Measurements from ENCODE around the gene TEKT1.
"Not testable (repeated sequence)": the region's sequence is repeated elsewhere in the genome, so short reads cannot be mapped to it uniquely, and the experiment has no call there.

TEKT1 gene

GRCh38 chr17:6780886-6781285 is 50.6 kb downstream of the TEKT1 start:
- no peak for TF ChIP-seq CTBP1 (IDR thresholded peaks at IDR 0.05; ENCODE audit: borderline replicate concordance)
- ChIA-PET CTCF (interaction anchor here (0.6 kb wide), 1 partner anchor 834 kb away, joined by 3 read pairs; no protein-coding TSS in a partner anchor), POLR2A (no interaction called here)
- DNase-seq (ENCODE audit: extremely low spot score): no peak

GRCh38 chr17:6780001-6780400 is 51.5 kb downstream of the TEKT1 start:
- ChIA-PET CTCF (no interaction called here), POLR2A (no interaction called here)
- TF ChIP-seq LEF1 (IDR thresholded peaks at IDR 0.05; ENCODE audit: borderline replicate concordance): no peak
- no peak for DNase-seq (ENCODE audit: extremely low spot score)

GRCh38 chr17:6779411-6779810 is 52.1 kb downstream of the TEKT1 start:
- ChIA-PET CTCF (no interaction called here), POLR2A (no interaction called here)
- DNase-seq (ENCODE audit: extremely low spot score): no peak

GRCh38 chr17:6775871-6776405 is 55.6 kb downstream of the TEKT1 start, which contains the start of gene FBXO39:
Gene FBXO39, plus strand, starts transcription at chr17:6776215. Its CDS starts 3,654 bp downstream, at chr17:6779869.
- TF ChIP-seq FOXK2 (IDR thresholded peaks at IDR 0.05) (no peak), NFRKB (IDR thresholded peaks at IDR 0.05) (no peak), SUZ12 (IDR thresholded peaks at IDR 0.05) (no peak), TARDBP (IDR thresholded peaks at IDR 0.05) (no peak), SP1 (IDR thresholded peaks at IDR 0.05) (no peak), FOXM1 (IDR thresholded peaks at IDR 0.05; ENCODE audit: borderline replicate concordance) (no peak), BHLHE40 (IDR thresholded peaks at IDR 0.05; ENCODE audit: borderline replicate concordance) (no peak), CTBP1 (IDR thresholded peaks at IDR 0.05; ENCODE audit: borderline replicate concordance) (no peak), ZNF384 (IDR thresholded peaks at IDR 0.05) (no peak), L3MBTL2 (conservative IDR thresholded peaks at IDR 0.05) (no peak), FOXA1 (IDR thresholded peaks at IDR 0.05) (no peak), ELF4 (IDR thresholded peaks at IDR 0.05) (no peak)
- POLR2A ChIA-PET: no interaction called here
- DNase-seq (ENCODE audit: extremely low spot score): no peak
- CTCF ChIA-PET: no interaction called here

More at GRCh38 chr17:6779411-6779810, 52.1 kb downstream of the TEKT1 start:
- no peak for TF ChIP-seq BHLHE40 (IDR thresholded peaks at IDR 0.05; ENCODE audit: borderline replicate concordance)
- TF ChIP-seq CTBP1 (IDR thresholded peaks at IDR 0.05; ENCODE audit: borderline replicate concordance): no peak

GRCh38 chr17:6774906-6775305 is 56.6 kb downstream of the TEKT1 start:
- CTCF ChIA-PET; POLR2A ChIA-PET; DNase-seq (ENCODE audit: extremely low spot score): not testable (repeated sequence)

- no peak for DNase-seq (ENCODE audit: extremely low spot score)
- TF ChIP-seq ELF4 (IDR thresholded peaks at IDR 0.05) (no peak), HDGF (IDR thresholded peaks at IDR 0.05; ENCODE audit: borderline replicate concordance) (no peak), SP1 (IDR thresholded peaks at IDR 0.05) (no peak), LEF1 (IDR thresholded peaks at IDR 0.05; ENCODE audit: borderline replicate concordance) (no peak), ARNT (IDR thresholded peaks at IDR 0.05) (no peak), NFRKB (IDR thresholded peaks at IDR 0.05) (no peak)
- ChIA-PET CTCF (no interaction called here), POLR2A (no interaction called here)
Observed at GRCh38 chr17:6772016-6772415, 59.5 kb downstream of the TEKT1 start.

- POLR2A ChIA-PET: no interaction called here
- TF ChIP-seq CTBP1 (IDR thresholded peaks at IDR 0.05; ENCODE audit: borderline replicate concordance) (no peak), PKNOX1 (IDR thresholded peaks at IDR 0.05) (no peak), FOXK2 (IDR thresholded peaks at IDR 0.05) (no peak), FOXM1 (IDR thresholded peaks at IDR 0.05; ENCODE audit: borderline replicate concordance) (no peak), HDGF (IDR thresholded peaks at IDR 0.05; ENCODE audit: borderline replicate concordance) (no peak), FOXA1 (IDR thresholded peaks at IDR 0.05) (no peak), ARNT (IDR thresholded peaks at IDR 0.05) (no peak), LEF1 (IDR thresholded peaks at IDR 0.05; ENCODE audit: borderline replicate concordance) (no peak), SUZ12 (IDR thresholded peaks at IDR 0.05) (no peak), TARDBP (IDR thresholded peaks at IDR 0.05) (no peak), BHLHE40 (IDR thresholded peaks at IDR 0.05; ENCODE audit: borderline replicate concordance) (no peak), L3MBTL2 (conservative IDR thresholded peaks at IDR 0.05) (no peak), ZNF384 (IDR thresholded peaks at IDR 0.05) (no peak), ELF4 (IDR thresholded peaks at IDR 0.05) (no peak), NFRKB (IDR thresholded peaks at IDR 0.05) (no peak)
- no peak for DNase-seq (ENCODE audit: extremely low spot score)
- CTCF ChIA-PET: no interaction called here
Observed at GRCh38 chr17:6768447-6768846, 63.1 kb downstream of the TEKT1 start.

GRCh38 chr17:6761779-6762178 is 69.8 kb downstream of the TEKT1 start:
- DNase-seq (ENCODE audit: extremely low spot score): no peak
- CTCF ChIA-PET: no interaction called here
- TF ChIP-seq FOXK2 (IDR thresholded peaks at IDR 0.05): no peak
- no peak for TF ChIP-seq FOXA1 (IDR thresholded peaks at IDR 0.05)
- TF ChIP-seq BHLHE40 (IDR thresholded peaks at IDR 0.05; ENCODE audit: borderline replicate concordance): no peak
- no peak for TF ChIP-seq HDGF (IDR thresholded peaks at IDR 0.05; ENCODE audit: borderline replicate concordance)
- no peak for TF ChIP-seq SUZ12 (IDR thresholded peaks at IDR 0.05)
- TF ChIP-seq TARDBP (IDR thresholded peaks at IDR 0.05): no peak
- no peak for TF ChIP-seq CTBP1 (IDR thresholded peaks at IDR 0.05; ENCODE audit: borderline replicate concordance)
- TF ChIP-seq PKNOX1 (IDR thresholded peaks at IDR 0.05): no peak
- TF ChIP-seq ELF4 (IDR thresholded peaks at IDR 0.05): no peak
- TF ChIP-seq FOXM1 (IDR thresholded peaks at IDR 0.05; ENCODE audit: borderline replicate concordance): no peak
- TF ChIP-seq LEF1 (IDR thresholded peaks at IDR 0.05; ENCODE audit: borderline replicate concordance): no peak
- no peak for TF ChIP-seq SP1 (IDR thresholded peaks at IDR 0.05)
- no peak for TF ChIP-seq ARNT (IDR thresholded peaks at IDR 0.05)
- TF ChIP-seq L3MBTL2 (conservative IDR thresholded peaks at IDR 0.05): no peak
- no peak for TF ChIP-seq NFRKB (IDR thresholded peaks at IDR 0.05)
- TF ChIP-seq ZNF384 (IDR thresholded peaks at IDR 0.05): no peak
- POLR2A ChIA-PET: no interaction called here

Measured in HEK293T (cell line).